GM19467 (cell line): ENCODE results near the gene OR2S2.

Experiments used
- ATAC-seq: cut with Tn5 transposase; IDR thresholded peaks from one replicate; pipeline ENCODE4 v1.9.1; 2021; ENCODE audit warnings: mild to moderate bottlenecking, moderate library complexity; ENCODE audit not compliant: unreplicated experiment

Gene OR2S2

GRCh38 chr9:35909687-35910612, 48.0 kb downstream of the OR2S2 start:
- no peak for ATAC-seq

GRCh38 chr9:35909274-35909673, 48.7 kb downstream of the OR2S2 start, which contains the start of gene SPAAR:
Gene SPAAR (plus strand): TSS chr9:35909490. CDS start chr9:35910464, 974 bp downstream.
- no peak for ATAC-seq

GRCh38 chr9:35908504-35909125, 49.3 kb downstream of the OR2S2 start:
- ATAC-seq: no peak

GRCh38 chr9:35907711-35908503, 50.0 kb downstream of the OR2S2 start:
- no peak for ATAC-seq
